ENCODE data around the gene PYGB.

Gene PYGB

GRCh38 chr20:25303292-25304024 is 55.6 kb downstream of the PYGB start:
- Histone ChIP-seq H3K9me3 (ENCODE audit: control insufficient read depth, insufficient read depth, low read depth, low read length) (no peaks in the 10 kb centered on the region), H3K27ac (ENCODE audit: extremely low read depth, low read depth, low read length) (no peak overlapping the region), H3K4me1 (ENCODE audit: control insufficient read depth, insufficient read depth, low read length) (no peaks in the 10 kb centered on the region), H3K36me3 (ENCODE audit: control insufficient read depth in 2 of 2, insufficient read depth in 1 of 2, low read length in 2 of 2) (peaks cover 9 to 44% of the 10 kb centered on the region in 2 experiments; a peak in 2 of 3 replicates), H3K4me3 (ENCODE audit: low read depth, low read length) (no peak overlapping the region)
- ChIA-PET CTCF (interaction anchor here (0.6 to 1.8 kb wide), 2 partner anchors 96 to 141 kb away, joined by 3 to 9 read pairs; no protein-coding TSS in a partner anchor), POLR2A (no interaction called here)
- TF ChIP-seq ZFHX2 (tag by site-specific recombination; conservative IDR thresholded peaks at IDR 0.05) (peak; percentile 42; the same call in 1 of the 2 replicates), GLIS1 (tag by site-specific recombination; IDR thresholded peaks at IDR 0.05) (no peak), ZNF274 (IDR thresholded peaks at IDR 0.05; ENCODE audit: low read length) (no peak), ZNF274 (tag by site-specific recombination; IDR thresholded peaks at IDR 0.05; ENCODE audit: borderline replicate concordance) (no peak), KLF16 (tag by site-specific recombination; IDR thresholded peaks at IDR 0.05) (no peak), ZNF239 (tag by site-specific recombination; IDR thresholded peaks at IDR 0.05) (no peak)

GRCh38 chr20:25304025-25304549 is 56.2 kb downstream of the PYGB start:
- no peaks in the 10 kb centered on the region for H3K4me1 ChIP-seq (ENCODE audit: control insufficient read depth, insufficient read depth, low read length)
- no peak overlapping the region for H3K4me3 ChIP-seq (ENCODE audit: low read depth, low read length)
- no peaks in the 10 kb centered on the region for H3K9me3 ChIP-seq (ENCODE audit: control insufficient read depth, insufficient read depth, low read depth, low read length)
- peaks cover 9 to 45% of the 10 kb centered on the region in 2 experiments; a peak in 2 of 3 replicates for H3K36me3 ChIP-seq (ENCODE audit: control insufficient read depth in 2 of 2, insufficient read depth in 1 of 2, low read length in 2 of 2)
- TF ChIP-seq ZIC2 (tag by site-specific recombination; IDR thresholded peaks at IDR 0.05) (0 out of 2 replicates have a peak, but pooled peaks have one; percentile 10), ZNF398 (tag by site-specific recombination; IDR thresholded peaks at IDR 0.05) (no peak), GLI2 (tag by site-specific recombination; IDR thresholded peaks at IDR 0.05; ENCODE audit: borderline replicate concordance, low read depth) (no peak), GLI4 (tag by site-specific recombination; IDR thresholded peaks at IDR 0.05) (no peak), HOXD13 (CRISPR knock-in tag; IDR thresholded peaks at IDR 0.05; ENCODE audit: borderline replicate concordance) (no peak), ZNF580 (tag by site-specific recombination; IDR thresholded peaks at IDR 0.05) (no peak), ZNF114 (tag by site-specific recombination; IDR thresholded peaks at IDR 0.05) (no peak)
- ChIA-PET POLR2A (interaction anchor here (0.9 kb wide), 1 partner anchor 87 kb away, joined by 3 read pairs; no protein-coding TSS in a partner anchor), CTCF (interaction anchor here (0.6 to 1.8 kb wide), 2 partner anchors 95 to 140 kb away, joined by 3 to 9 read pairs; no protein-coding TSS in a partner anchor)
- no peak overlapping the region for H3K27ac ChIP-seq (ENCODE audit: extremely low read depth, low read depth, low read length)

GRCh38 chr20:25306991-25307903 is 59.4 kb downstream of the PYGB start:
- POLR2A ChIA-PET, result no interaction called here
- CTCF ChIA-PET, result interaction anchor here (0.6 to 1.0 kb wide), 3 partner anchors 9 to 310 kb away, joined by 3 to 5 read pairs (median 4); no protein-coding TSS in a partner anchor
- no peak for TF ChIP-seq ZNF398 (tag by site-specific recombination; IDR thresholded peaks at IDR 0.05)
- no peak for TF ChIP-seq SCRT2 (tag by site-specific recombination; IDR thresholded peaks at IDR 0.05)
- no peak for TF ChIP-seq ZNF19 (tag by site-specific recombination; IDR thresholded peaks at IDR 0.05; ENCODE audit: low read depth)
- no peak for TF ChIP-seq ZNF26 (tag by site-specific recombination; IDR thresholded peaks at IDR 0.05)
- TF ChIP-seq OVOL3 (tag by site-specific recombination; IDR thresholded peaks at IDR 0.05), result no peak
- no peak for TF ChIP-seq ZBTB26 (tag by site-specific recombination; optimal IDR thresholded peaks at IDR 0.05)
- TF ChIP-seq ZNF510 (tag by site-specific recombination; IDR thresholded peaks at IDR 0.05; ENCODE audit: insufficient replicate concordance), result no peak
- TF ChIP-seq ZFP3 (tag by site-specific recombination; IDR thresholded peaks at IDR 0.05; ENCODE audit: low read depth), result no peak
- TF ChIP-seq ZNF214 (tag by site-specific recombination; IDR thresholded peaks at IDR 0.05; ENCODE audit: borderline replicate concordance), result no peak

More at GRCh38 chr20:25306991-25307903, 59.4 kb downstream of the PYGB start:
- H3K4me3 ChIP-seq (ENCODE audit: low read depth, low read length), result no peak overlapping the region
- H3K27ac ChIP-seq (ENCODE audit: extremely low read depth, low read depth, low read length), result no peak overlapping the region
- H3K9me3 ChIP-seq (ENCODE audit: control insufficient read depth, insufficient read depth, low read depth, low read length), result no peaks in the 10 kb centered on the region
- peaks cover 9 to 36% of the 10 kb centered on the region in 2 experiments; a peak in 2 of 3 replicates for H3K36me3 ChIP-seq (ENCODE audit: control insufficient read depth in 2 of 2, insufficient read depth in 1 of 2, low read length in 2 of 2)
- H3K4me1 ChIP-seq (ENCODE audit: control insufficient read depth, insufficient read depth, low read length), result peaks cover 7% of the 10 kb centered on the region
